ENCODE results near the gene PWP2.
A peak's percentile ranks its signal among the peaks of the same experiment; 100 is the strongest.
"Not testable (repeated sequence)": the region's sequence is repeated elsewhere in the genome, so short reads cannot be mapped to it uniquely, and the experiment has no call there.

Gene PWP2

DNA sequence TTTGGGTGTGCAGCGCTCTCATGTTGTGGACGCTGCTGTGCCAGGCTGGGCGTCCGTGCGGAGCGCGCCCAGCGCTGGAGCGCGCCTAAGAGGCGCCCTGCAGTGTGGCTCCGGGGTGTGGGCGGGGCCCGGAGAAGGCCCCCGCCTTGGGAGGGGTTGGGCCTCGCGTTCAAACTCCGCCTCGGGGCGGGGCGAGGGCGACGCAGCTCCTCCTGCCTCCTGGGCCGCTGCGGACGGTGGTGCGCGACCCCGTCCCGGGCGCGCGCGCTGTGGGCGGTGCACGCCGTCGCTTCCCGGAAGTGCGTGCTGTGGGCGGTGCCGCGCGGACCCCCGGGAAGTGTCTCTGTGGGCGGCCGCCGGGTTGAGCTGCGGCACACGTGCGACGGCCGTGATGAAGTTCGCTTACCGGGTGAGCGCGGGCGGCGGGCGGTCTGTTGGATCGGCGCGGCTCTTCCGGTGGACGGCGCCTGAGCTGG is at the start of gene PWP2:
Gene PWP2, plus strand, starts transcription at position 374 of the 476 bp plus-strand sequence. Its CDS starts 18 bp downstream, at position 392.
- not testable (repeated sequence) for DNase-seq

DNA sequence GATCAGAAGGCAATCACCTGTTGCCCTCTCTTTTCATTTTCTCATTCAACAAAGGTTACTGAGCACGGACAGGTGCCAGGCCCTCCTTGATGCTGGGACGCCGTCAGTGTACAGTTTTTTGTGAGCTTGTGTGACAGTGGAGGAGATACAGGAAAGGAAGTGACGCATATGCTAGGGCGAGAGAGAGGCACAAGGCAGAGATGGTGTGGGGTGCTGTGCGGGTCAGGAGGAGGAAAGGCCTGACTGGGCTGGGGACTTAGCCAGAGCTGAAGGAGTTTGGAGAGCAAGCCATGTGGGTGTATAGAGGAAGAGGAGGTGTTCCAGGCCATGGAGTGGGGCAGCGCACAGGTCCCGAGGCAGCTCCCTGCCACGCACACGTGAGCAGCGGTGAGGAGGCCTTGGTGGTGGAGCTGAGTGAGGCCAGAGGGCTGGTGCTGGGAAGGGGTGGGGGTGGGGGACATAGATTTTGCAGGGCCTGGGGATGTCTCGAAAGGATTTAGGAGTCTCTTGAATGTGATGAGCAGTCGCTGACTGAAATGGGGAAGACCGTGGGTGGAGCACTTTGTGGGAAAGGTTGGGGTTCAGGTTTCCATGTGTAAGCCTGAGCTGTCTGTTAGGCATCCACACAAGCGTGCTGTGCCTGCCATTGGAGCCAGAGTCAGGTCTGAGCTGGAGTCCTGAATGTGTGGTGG is 49.1 kb upstream of the PWP2 start:
- DNase-seq: no peak

DNA sequence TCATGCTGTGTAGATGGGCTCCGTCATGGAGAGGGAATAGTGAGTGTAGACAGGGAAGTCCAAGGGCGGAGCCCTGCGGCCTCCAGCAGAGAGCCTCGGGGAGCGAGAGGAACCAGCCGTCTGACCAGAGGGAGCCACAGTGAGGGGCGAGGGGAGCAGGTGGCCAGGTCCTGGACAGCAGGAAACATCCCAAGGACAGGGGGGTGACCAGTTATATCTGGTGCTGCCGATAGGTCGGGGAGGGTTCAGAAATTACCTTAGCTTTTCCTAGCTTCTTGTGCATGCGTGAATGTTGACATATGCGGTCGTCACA is 48.6 kb upstream of the PWP2 start:
- no peak for DNase-seq

DNA sequence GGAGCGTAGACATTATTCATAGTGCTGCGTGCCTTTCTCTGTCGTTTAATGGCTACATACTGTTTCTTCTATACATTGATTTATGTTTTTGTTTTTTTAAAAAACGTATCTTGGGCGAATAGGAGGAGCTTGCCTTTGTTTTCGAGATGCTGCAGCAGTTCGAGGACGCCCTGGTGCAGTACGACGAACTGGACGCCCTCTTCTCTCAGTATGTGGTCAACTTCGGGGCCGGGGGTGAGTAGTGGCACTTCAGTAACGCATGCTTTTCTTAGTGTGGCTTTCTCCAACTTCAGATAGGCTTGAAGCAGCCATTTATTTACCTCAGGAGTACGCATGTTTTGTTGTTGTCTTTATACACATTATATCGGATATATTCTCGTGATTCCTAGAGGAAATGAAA is 48.2 kb upstream of the PWP2 start:
- no peak for DNase-seq

DNA sequence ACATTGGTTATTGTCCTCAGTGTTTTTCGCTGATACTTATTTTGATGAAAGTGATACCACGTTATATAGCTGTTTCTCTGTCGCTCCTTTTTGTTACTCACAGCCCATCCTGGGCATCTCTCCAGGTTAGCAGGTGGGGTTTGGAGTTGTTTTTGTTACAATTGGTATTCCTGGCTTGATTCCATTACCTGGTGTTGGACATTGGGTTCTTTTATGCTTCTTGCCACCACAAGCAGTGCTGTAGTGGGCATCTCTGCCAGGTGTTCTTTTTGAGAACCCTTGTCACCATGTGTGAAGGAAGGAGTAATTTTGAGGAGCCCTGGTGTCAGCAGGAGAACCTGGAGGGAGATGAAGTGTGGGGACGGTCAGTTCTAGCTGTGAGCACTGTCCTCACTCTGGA is 47.5 kb upstream of the PWP2 start:
- peak; percentile 10 for DNase-seq

DNA sequence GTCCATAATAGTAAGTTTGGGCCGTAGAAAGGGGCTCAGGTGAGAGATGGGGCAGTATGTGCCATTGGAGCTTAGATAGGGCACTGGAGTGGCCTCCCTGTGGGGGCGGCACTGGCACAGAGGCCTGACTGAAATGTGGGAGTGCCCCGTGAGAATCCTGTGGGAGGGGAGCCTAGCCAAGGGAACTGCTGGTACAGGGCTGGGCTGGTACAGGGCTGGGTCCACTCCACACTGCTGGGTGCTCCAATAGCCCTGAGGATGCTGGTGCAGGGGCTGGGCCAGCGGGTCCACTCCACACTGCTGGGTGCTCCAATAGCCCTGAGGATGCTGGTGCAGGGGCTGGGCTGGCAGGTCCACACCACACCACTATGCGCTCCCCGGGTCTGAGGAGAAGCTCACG is 44.8 kb upstream of the PWP2 start:
- DNase-seq: no peak

DNA sequence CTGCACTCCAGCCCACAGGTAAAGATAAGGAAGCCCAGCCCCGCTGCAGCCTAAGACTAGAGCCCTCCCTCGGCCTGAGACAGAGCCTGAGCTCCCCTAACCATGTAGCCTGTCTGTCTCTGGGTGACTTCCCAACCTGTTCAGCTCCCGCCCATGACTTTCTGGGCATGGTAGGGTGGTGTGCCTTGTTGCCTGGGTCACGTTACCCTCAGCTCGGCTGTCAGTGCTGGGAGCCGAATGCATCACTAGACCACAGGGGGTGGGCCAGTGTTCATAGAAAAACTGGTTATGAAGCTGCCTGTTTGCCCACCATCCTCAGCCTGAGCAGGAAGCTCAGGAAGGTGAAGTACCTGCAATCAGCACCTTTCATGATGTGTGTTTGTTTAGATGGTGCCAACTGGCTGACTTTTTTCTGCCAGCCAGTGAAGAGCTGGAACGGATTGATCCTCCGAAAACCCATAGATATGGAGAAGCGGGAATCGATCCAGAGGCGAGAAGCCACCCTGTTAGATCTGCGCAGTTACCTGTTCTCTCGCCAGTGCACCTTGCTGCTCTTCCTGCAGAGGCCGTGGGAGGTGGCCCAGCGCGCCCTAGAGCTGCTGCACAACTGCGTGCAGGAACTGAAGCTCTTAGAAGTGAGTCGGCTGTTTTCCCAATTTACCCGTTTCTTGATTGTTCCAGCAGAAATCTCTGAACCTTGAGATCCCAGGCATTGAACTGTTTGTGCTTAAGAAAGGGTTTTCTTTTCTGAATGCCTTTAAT is 43.9 kb upstream of the PWP2 start:
- no peak for DNase-seq

DNA sequence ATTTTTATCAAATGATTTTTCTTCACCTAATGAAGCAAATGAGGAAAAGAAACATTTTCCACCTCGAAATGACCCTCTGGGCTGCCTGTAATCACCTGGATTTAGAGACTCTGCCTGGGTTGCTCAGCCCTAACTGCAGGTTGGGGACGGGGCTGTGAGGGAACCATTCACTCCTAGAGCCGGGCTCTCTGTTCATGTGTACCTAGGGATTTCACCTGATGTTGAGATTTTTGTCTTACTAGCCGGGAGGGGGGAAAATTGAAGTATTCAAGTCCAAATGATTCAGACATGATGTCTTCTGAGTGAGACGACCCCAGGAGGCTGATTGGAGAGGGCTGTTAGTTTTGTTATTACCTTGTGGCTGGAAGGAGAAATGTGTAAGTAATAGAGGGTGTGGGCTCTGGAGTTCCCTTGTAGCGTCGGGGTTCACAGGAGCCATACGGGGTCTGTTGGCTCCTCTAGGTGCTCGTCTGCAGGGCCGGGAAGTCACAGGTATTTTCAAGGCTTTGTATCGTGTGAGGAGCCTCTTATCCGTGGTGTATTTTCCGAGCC is 42.3 kb upstream of the PWP2 start:
- DNase-seq: no peak

DNA sequence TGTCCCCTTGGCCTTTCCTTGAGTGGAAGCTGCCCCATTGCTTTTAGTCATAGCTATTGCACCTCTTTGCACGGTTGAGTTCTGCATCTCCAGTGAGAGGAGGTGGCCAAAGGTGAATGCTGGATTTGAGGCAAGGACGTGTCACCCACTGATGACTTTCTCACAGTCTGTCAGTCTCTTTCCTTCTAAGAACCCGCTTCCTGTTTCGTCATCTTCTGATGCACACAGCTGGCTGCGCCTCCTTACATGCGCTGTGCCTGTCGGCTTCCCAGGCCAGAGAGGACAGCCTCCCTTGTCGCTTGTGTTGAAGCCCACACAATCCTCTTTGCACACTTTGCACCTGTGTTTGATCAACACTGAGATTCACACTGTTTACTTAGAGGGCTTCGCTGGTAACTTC is 41.8 kb upstream of the PWP2 start:
- DNase-seq: no peak

DNA sequence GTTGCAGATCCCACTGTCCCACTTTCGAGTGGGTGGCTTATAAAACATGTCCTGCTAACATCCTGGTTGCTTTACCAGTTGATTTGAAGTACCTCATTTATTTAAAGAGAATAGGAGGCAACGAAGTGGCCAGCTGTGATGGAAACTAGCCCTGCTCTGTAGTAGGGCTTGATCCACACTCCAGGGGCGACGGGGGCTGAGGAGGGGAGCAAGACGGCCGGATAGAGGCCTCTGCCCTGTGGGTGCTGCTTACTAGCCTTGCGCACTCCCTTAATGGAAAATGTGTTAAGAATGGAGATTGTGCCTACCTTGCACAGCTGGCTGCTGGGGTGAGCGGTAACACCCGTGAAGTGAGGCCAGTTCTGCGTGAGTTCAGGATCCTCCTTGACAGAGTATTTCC is 41.1 kb upstream of the PWP2 start:
- DNase-seq: no peak

DNA sequence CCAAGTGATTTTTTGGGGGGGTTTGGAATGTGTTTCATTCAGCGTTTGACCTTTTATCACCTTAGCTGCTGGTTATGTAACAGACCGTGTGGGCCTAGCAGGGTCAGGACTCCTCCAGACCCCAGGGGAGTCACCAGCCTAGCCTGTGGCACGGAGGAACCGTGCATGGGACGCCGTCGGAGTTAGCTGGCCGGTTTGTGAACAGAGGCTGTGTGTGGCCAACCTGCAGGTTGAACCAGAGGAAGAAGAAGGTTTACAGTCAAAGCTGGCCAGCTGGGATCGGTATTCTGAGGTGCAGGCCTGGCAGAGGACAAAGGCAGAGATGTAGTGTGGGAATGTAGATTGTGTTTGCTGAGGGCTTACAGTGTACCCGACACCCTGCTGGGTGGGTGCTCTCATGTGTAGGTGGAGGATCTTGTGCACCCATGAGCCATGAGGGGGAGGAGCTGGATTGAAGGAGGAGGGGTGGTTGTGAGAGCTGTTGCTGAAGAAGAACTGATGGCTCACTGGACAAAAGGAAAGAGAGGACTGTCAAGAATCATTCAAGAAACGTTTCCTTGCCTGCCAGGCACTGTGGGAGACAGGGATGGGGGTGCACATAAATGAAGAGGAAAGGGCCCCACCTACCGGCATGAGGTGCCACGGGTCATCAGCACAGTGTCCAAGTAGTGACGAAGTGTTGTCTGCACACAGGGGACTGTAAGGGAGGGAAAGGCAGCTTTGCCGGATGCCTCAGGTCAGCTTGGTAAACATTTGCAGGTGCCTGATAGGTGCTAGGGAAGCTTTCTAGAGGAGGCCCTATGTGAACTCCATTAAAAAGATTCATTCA is 40.0 kb upstream of the PWP2 start:
- no peak for DNase-seq

DNA sequence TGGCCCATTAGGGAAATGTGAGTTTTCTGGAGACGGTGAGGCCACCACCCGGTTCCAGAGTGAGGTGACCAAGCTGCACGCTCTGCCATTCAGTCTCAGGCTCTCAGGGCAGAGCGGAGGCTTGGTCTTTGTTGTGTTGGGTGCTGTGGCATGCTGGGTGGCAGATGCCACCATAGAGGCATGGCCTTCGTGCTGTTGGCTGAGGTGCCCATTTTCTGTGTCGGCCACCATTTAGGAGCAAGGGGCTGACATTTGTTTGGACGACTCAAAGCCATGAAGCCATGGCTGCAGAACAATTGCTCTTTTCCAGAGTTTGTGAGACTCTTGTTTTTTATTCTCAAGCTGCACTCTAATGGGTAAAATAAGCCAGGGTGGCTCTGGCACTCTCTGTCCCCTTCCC is 36.8 kb upstream of the PWP2 start:
- no peak for DNase-seq

DNA sequence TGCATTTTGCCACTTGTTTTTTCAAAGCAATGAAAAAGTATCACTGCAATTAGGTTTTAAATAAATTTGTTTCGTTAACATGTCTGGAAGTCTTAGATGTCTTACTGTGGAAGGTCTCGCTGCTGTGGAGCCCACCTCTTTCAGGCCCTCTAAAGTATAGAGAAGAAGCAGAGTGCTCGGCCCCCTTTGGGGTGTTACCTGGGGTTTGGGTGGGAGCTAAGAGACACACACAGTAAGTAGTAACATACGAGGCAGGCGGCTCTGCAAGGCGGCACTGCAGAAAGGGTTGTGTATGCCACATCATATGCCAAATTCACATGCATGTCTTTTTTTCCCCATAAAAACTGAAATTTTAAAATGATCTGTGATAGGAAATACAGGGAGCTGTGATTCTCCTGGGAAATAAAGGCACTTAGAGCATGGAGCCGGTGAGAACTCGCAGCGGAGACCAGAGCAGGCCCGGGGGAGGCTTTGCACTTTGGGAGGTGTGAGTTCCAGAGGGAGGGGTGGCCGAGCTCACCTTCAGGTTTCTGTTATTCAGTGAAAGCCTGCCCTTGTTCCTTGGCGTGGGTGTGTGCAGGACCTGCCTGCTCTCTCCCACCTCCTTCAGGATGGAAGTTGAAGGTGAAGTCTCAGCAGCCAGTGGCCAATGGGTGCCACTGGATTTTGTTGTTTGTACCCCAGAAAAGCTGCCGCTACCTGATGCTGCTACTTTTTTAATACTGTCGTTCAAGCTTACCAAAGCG is 35.7 kb upstream of the PWP2 start:
- no peak for DNase-seq

DNA sequence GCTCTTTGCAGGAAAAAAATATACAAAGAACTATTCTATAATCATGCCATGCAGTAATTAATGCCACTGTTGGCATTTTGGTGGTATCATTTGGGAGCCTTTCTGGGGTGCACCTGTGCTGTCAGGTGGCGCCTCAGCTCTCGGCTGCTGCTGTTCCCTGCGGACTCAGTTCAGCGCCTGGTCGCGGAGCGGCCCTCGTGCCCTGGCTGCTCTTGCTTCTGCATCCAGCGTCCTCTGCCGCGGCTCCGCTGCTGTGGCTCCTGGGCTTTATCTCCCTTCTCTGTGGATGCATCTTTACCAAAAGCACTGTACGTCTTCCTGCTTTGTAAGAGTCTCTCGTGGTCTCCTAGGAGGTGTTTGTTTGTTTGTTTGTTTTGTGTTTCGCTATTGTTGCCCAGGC is 35.1 kb upstream of the PWP2 start:
- no peak for DNase-seq

DNA sequence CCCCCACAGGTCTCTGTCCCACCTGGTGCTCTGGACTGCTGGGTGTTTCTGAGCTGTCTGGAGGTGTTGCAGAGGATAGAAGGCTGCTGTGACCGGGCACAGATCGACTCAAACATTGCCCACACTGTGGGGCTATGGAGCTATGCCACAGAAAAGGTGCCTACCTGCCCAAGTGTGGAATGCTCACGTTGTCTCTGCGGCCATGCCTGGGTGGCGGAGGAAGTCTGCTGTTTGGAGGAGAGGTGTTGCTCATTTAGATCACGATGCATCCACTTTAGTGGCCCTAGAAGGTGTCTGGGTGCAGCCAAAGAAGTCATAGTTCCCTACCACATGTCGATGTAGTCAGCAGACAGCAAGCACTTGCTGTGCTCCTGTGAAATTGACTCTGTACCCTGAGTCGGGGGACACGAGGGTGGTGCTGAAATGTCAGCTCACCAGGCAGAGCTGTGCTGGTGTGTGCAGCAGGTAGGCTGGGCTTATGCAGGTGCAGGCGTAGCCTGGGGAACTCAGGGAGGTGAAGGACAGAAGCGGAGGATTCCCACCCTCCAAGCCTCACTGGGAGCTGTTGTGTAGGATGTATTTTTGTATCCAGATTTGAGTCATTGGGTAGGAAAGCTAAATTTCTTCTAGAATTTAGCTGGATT is 32.8 kb upstream of the PWP2 start:
- DNase-seq: no peak

DNA sequence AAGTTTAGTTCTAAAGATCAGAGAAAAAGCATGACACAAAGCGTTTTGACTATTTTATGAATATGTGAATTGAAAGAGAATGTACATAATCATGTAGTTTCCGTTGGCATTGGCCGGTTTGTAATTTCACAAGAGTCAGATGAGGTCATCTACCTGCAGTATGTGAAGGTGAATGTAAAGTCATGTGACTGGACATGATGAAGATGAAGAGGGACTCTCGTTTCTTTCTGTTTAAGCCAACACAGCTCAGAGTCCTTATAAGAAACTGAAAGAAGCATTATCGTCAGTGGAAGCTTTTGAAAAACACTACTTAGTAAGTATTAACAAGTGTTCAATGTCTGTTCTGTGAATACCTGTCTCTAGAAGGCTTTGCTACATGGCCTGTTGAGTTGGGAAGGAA is 30.9 kb upstream of the PWP2 start:
- DNase-seq: no peak

DNA sequence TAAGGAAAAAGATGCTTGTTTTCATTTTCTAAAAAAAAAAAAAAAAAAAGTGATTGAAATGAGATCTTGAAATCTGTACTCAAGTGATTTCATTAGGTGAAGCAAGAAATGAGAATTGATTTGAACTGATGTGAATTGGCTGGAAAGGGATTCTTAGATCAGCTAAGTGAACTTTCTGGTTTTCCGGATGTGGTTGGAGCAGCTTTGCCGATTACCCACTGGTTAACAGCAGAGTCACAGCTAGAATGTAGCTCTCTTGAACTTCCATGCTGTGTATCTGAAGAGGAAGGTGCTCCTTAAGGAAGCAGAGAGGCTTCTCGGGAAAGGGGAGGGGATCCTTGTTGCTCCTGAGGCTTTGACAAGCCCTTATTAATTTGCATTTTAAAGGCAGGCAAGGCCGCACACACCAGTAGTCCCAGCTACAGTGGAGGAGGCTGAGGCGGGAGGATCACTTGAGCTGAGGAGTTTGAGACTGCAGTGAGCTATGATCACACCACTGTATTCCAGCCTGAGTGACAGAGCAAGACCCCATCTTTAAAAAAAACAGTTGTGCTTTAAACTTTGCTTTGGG is 28.7 kb upstream of the PWP2 start:
- DNase-seq: no peak

DNA sequence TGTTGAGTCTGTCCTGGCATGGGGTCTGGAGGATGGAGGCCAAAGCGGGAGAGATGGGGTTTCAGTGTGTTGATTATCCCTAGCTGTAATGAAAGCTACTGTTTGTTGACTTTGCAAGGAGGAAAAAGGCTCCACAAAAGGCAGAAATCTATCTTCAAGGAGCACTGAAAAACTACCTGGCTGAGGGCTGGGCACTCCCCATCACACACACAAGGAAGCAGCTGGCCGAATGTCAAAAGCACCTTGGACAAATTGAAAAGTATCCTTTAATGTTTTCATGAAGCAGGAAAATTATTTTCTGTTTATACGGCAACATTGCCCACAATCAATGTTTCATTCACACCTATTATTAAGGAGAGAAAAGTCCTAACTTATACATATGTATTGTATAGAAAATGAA is 27.8 kb upstream of the PWP2 start:
- DNase-seq: no peak

DNA sequence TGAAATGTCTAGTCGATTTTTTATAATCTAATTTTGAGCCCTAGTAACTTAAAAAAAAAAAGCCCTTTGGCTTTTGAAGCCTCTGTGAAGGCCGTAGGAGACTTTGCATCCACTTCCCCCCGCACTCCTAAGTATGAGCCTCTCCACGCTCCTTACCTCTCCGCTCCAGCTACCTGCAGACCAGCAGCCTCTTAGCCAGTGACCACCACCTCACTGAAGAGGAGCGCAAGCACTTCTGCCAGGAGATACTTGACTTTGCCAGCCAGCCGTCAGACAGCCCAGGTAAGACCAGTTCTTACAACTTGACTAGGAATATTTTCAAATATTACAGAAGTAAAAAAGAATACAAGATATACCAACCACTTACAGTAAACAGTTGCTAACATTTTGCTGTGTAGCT is 27.4 kb upstream of the PWP2 start:
- DNase-seq: no peak

DNA sequence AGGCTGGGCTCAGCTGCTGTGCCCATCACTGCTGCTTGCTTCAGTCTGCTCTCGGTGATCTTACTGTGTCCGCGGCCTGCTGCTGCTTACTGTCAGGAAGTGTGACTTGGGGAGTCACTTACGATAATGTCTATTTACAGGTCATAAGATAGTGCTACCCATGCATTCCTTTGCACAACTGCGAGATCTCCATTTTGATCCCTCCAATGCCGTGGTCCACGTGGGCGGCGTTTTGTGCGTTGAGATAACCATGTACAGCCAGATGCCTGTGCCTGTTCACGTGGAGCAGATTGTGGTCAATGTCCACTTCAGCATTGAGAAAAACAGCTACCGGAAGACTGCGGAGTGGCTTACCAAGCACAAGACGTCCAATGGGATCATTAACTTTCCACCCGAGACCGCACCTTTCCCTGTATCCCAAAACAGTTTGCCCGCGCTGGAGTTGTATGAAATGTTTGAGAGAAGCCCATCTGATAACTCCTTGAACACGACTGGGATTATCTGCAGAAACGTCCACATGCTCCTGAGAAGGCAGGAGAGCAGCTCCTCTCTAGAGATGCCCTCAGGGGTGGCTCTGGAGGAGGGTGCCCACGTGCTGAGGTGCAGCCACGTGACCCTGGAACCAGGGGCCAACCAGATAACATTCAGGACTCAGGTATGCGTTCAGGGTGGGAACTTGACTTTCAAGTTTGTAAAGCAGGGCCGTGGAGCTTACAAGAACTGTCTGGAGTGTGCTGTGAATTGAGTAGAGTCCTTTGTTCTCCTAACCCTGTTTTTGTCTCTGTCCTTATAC is 24.4 kb upstream of the PWP2 start:
- DNase-seq: no peak
